ENCODE results near the gene KCNJ8.
"Not testable (repeated sequence)": the region's sequence is repeated elsewhere in the genome, so short reads cannot be mapped to it uniquely, and the experiment has no call there.

The KCNJ8 gene

GRCh38 chr12:21782723-21783122 is 8.2 kb upstream of the KCNJ8 start:
- not testable (repeated sequence) for DNase-seq

DNA sequence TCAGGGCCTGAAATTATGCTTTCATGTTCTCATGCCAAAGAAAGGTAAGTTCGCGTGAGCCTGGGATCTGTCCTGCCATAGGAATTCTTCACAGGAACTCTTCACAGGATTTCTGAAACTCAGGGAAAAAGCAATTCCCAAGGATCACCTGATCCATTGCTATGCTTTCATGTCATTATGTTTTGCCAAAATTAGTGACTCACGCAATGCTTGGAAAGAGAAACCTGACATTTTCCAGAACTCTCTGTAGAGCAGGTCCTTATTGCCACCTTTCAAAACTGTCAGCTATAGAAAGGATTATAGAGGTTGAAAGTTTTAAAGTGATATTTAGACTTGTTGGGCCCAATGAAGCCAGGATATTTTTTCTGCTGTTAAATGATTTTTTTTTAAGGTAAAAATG is 6.3 kb upstream of the KCNJ8 start:
- no peak for DNase-seq

GRCh38 chr12:21776175-21776574 is 1.7 kb upstream of the KCNJ8 start:
- DNase-seq: no peak

DNA sequence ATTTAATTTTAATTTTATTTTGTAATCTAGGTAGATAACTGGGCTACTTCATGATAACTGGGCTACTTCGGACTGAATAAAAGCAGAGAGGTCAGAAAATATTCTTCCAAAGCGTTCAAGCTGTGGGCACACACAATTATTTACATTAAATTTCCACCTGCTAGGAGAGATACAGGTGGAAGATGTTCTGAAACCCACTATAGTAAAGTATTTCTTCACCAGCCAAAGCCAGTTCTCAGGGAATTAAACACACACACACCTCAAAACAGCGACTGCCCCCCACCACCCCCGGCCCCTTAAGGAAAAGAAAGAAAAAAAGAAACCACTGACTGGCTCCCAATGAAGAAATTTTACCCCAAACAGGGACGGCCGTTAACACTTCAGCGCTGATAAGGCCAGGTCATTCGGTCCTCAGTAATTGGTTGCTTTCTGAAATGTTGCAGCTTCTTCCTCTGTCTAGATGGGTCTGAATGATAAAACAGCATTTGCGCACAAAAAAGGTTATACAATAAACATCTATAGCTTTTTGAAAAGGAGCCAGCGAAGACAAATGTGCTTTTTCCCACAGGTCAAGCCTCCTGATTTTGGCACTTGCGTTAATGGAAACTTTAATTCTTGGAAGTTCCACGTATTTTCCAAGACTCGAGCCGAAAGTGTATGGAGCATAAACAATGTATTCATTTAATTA is 771 bp upstream of the KCNJ8 start:
- DNase-seq: no peak

DNA sequence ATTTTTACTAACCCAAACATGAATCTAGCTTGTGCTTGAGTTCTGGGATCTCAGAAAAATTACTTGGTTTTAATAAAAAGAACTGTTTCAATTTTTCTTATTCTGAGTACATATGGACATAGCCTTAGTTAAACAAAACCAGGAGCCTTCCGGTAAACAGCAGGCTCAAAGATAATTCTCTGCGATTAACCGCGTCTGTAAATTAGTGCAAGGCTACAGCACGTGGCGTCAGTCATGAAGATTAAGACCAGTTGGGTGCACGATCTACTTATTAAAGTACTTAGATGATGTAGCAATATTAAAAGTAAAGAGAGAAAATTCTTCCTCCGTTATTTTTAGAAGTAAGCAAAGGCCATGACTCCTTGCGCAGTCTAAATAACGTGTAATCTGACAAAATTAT is 700 bp downstream of the KCNJ8 start:
- no peak for DNase-seq

DNA sequence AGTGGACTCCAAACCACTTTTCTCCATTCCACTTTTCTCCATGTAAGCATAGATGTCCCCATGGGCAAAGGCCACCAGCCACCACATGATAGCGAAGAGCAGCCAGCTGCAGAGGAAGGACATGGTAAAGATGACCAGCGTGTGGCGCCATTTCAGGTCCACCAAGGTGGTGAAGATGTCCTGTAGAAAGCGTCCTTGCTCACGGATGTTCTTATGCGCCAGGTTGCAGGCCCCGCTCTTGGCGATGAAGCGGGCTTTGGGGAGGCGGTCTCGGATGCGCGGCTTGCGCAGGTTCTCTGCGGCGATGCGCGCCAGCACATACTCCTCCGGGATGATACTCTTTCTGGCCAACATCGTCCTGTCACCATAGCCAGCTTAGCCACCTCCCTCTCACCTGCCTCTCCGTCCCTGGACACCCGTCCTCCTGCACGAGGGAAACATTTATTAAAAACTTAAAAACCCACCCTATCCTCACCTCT is 1.2 kb downstream of the KCNJ8 start:
- DNase-seq: no peak

DNA sequence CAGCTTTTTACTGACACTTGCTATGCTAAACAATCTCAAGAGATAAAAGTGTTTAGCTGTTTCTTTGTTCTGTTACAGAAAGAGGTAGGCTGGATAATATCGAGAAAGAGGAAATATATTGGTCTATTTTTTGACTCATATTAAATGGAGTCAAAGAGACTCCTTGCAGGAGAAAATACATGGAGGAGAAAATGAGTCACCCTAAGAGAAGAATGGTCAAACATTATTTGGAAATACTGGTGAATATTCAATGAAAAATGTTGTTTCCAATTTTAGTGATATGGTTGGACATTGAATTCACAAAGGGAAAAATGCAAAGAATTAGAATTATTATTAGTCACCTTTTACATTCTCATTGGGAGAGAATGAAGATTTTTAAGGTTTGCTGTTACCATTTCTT is 3.2 kb downstream of the KCNJ8 start:
- no peak for DNase-seq

DNA sequence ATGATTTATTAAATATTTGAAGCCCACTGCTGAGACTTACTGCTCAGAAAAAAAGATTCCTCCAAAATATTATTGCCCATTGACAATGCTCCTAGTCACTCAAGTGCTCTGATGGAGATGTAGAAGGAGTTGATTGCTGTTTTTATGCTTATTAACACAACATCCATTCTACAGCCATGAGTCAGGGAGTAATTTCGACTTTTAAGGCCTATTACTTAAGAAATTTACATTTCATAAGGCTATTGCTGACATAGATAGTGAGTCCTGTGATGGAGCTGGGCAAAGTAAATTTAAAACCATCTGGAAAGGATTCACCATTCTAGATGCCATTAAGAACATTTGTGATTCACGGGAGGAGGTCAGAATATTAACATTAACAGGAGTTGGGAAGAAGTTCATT is 5.2 kb downstream of the KCNJ8 start:
- DNase-seq: no peak

GRCh38 chr12:21766403-21766802 is 8.1 kb downstream of the KCNJ8 start:
- no peak for DNase-seq

DNA sequence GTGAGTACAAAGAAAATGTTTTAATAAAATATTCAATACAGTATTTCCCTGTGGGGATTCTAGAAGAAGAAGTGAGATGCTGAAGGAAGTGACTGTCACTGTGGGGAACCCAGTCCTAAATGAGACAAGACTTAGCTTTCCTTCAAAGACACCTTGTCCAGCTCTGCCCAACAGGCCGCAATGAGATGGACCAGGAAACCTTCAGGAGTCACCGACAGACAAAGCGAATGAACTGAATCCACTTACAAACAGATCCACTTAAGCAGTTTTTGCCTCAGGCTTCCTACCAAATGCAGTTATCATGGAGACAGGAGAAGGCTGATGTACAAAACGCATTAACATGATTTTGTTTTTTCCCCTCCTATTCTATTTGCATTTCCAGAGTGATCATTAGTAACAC is 9.6 kb downstream of the KCNJ8 start:
- no peak for DNase-seq

DNA sequence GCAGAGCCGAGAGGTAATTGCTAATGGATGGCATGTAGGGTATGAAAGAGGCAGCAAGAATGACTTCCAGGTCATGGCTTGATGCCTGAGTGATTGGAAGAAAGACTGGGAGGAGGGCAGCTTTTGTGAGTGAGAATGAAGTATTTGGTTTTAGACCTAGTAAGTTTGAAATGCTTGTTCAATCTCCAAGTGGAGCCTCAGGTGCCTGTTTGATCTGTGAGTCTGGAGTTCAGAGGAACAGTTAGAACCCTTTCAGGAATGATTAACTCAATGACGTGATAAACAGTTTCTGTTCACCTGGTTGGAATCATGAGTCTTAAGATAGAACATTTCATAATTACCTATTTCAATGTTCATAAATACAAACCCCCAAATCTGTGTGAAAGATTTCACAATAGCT is 10.4 kb downstream of the KCNJ8 start:
- DNase-seq: no peak

DNA sequence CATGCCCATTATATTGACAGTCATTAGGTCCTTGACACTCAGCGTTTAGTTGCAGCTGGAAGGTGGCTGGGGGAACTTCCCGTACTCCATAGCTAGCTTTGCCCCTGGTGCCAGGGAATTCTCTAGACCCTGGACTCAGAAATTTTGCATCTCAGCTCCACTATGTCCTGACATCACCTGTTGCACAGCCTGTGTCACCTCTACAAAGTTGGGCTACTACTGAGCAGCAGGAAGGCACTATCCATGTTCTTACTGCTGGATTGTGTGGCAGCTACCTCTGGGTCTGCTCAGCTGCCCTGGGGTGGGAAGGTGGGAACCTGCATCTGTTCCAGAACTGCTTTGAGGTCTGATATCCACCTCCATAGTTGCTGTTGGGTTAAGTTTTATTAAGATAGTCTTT is 11.0 kb downstream of the KCNJ8 start:
- no peak for DNase-seq

- DNase-seq: no peak
These were observed 14.8 kb downstream of the KCNJ8 start for GRCh38 chr12:21759737-21760136.

DNA sequence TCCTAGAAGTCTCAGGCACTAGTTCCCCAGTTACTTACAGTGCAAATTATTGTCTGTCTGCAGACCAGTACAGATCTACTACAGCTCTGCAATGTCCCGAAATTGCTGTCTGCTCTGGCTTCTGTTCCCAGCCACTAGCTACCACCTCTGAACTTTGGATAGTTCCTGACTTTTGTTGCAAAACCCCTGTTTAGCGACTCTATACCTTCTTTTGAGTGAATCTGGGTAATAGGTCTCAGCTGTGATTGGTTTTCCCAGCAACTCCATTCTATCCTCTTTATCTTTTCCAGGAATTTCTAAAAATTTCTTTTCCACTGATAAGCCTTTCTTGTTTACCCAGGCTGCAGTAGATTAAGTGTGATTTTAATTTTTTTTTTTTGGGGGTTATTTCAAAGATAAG is 16.8 kb downstream of the KCNJ8 start:
- DNase-seq: no peak

DNA sequence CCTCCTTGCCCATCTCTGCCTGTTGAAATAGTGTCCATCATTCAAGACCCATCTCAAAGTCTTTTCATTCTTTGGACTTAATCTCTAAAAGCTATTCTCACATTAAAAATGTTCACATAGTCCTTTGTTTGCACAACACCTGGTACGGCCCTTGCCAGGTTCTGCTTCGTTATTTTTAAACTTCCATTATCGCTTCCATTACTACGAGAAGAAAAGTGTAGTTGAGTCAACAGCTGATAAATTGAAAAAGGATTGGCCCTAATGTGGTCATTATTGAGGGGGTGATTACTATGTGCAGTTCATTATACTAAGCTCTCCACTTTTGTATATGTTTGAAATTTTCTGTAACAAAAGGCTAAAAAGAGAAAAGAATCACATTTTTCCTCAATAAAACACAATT is 17.8 kb downstream of the KCNJ8 start:
- DNase-seq: no peak

DNA sequence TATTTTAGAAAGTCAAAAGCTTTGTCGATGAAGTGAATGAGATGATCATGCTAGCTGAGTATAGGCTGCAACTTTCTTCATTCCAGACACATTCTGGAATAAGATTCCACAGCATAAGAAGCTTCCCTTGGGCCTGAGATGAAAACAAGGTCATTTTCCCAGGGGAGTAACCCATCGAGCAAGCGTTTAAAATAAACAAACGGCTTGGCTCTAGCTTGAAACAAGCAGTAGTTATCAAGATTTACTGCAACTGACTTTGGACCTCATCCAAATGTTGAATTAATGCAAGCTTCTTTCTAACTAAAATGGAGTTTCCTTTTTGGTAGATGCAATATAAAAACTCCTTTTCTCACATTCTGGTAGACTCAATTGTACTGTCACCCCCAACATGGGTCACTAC is 23.0 kb downstream of the KCNJ8 start:
- no peak for DNase-seq

DNA sequence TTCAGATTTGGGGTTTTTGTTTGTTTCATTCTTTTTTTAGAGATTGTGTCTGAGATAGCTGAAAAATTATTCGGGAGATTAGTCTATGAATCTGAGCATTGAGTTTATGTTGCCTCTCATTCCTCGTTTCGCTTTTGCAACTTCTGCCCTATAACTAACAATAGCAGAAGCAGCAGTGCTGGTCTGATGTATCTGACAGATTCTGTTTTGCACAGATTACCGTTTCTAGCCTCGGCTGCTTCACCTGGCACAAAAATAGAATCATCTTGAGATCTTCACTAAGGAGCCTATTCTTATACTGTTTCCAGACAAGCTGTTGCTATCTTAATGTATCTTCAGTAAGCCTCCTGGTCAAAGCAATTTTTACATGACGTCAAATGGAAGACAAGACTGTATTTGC is 29.2 kb downstream of the KCNJ8 start:
- no peak for DNase-seq

- no peak for DNase-seq
These were observed 43.4 kb downstream of the KCNJ8 start for GRCh38 chr12:21731144-21731543.

GRCh38 chr12:21725731-21726130 is 48.8 kb downstream of the KCNJ8 start:
- no peak for DNase-seq

DNA sequence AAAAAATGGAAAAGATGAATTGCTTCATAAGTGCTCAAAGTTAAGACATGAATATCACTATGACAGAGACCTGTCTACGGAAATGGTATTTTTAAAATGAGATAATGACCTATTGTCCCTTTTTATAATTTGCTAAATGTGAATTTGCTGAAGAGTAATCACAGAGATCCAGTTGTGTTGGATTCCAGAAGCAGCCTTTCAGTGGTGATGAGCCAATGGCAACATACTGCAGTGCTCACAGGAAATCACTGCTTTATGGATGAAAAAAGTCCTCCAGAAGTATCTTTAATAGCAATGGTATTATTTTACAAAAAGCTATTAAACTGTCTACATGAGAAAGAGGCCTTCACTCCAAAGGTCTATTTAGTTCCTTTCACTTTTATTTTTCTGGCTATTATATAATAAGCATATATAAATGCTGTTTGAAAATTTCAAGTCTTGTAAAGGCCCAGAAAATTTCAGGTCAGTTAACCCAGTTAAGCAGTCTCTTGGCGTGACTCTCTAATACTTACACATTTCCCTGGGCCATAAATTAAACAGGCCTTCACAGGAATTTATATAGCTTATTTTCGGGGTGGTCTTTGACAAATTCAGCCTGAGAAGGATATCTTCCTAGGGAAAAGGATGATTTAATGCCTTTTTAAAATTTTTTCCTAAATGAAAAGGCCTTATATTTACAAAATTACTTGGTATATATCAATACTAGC is 55.4 kb downstream of the KCNJ8 start:
- no peak for DNase-seq

DNA sequence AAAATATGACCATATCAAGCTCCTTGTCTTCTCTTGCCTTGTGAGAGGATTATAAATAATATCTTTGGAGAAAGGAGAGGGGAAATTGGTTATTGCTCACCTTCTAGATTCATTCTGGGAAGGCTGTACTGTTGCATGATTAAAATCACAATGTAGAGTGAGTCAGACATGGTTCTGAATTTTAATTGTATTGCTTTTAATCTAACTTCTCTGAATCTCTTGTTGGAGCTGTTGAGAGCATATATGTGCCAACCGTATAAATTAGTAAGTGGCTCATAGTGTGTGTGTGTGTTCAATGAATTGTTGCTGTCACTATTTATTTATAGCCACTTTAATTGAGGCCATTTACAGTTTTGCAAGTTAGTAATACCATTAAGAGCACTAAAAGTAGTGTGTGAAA is 56.1 kb downstream of the KCNJ8 start:
- DNase-seq: no peak

DNA sequence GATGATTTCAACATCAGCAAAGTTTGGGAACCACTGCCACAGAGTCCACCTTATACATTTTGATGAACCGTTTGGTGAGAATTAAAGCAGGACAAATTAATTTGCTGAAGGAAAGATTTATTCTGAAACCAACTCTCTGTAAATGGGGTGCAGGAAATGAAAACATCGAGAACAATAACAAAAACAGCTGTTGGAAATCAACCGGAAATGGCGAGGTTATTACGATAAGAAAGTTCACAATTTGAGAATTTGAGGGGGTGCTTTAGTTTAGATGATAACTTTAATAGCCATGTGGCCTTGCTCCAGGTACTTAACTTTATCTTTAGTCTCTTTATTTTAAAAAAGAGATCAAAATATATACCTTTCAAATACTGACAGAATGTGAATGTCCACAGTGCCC is 56.7 kb downstream of the KCNJ8 start:
- no peak for DNase-seq

DNA sequence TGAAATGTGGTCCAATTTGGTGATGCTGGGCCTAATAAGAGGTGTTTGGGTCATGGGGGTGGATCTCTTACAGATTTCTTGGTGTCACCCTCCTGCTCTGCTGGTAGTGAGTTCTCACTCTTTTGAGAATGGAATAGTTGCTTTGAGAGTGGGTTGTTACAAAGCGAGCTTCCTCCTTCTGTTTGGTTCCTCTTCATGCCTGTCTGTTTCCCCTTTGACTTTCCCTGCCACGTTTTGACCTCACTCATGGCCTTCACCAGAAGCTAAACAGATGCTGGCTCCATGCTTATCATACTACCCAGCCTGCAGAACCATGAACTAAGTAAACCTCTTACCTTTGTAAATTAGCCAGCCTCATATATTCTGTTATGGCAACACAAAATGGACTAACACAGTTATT is 59.1 kb downstream of the KCNJ8 start:
- DNase-seq: no peak

Data from activated CD8-positive, alpha-beta memory T cell treated with anti-CD3 and anti-CD28 coated beads, Interleukin-2, amount 50 U/mL, for 48 hours (primary cell).